ENCODE results near the gene RASGRF1.

DNA sequence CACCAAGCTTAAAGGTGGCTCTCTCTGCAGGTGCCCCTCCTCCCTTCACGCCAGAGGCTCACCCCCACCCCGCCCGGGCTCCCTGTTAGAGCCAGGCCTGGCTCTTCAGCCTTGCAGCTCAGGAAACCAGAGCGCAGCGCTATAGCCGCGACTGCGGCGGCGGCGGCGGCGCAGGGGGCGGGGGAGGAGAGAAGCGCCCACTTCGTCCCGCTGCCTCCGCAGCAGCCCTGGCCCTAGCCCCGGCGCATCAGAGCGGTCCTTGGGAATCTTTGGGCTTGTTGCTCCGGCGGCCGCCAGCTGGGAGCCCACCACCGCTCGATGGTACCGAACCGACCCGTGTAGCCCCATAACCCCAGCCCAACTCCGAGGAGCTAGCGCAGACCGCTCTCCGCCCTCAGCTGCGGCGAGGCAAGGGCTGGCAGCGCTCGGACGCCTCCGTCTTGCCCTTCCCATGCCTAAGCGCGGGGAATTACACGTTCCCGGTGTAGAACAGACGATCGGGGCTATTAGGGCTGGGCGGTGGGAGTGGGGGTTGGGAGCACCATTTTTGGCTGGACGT, 1.2 kb downstream of the RASGRF1 start:
- TF ChIP-seq, protein P1, sequence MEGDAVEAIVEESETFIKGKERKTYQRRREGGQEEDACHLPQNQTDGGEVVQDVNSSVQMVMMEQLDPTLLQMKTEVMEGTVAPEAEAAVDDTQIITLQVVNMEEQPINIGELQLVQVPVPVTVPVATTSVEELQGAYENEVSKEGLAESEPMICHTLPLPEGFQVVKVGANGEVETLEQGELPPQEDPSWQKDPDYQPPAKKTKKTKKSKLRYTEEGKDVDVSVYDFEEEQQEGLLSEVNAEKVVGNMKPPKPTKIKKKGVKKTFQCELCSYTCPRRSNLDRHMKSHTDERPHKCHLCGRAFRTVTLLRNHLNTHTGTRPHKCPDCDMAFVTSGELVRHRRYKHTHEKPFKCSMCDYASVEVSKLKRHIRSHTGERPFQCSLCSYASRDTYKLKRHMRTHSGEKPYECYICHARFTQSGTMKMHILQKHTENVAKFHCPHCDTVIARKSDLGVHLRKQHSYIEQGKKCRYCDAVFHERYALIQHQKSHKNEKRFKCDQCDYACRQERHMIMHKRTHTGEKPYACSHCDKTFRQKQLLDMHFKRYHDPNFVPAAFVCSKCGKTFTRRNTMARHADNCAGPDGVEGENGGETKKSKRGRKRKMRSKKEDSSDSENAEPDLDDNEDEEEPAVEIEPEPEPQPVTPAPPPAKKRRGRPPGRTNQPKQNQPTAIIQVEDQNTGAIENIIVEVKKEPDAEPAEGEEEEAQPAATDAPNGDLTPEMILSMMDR (IDR thresholded peaks at IDR 0.05; ENCODE audit: low read depth, low read length) = no peak
- TF ChIP-seq POLR2A (IDR thresholded peaks at IDR 0.05; ENCODE audit: extremely low read depth, insufficient read length) = no peak

Data from NB4 (cell line).